GM19193 (cell line): Measurements from ENCODE around the gene KLRF2.

Experiments used
- POLR2A ChIP-seq: IDR thresholded peaks from 4 replicates; pipeline ENCODE4 v1.6.1; 2011; ENCODE audit not compliant: insufficient read depth, insufficient read length; ENCODE audit errors: extremely low read depth

KLRF2 gene

GRCh38 chr12:9919443-9919842, 38.2 kb downstream of the KLRF2 start:
- no peak for TF ChIP-seq POLR2A

- no peak for TF ChIP-seq POLR2A
Measured at GRCh38 chr12:9920451-9920850, 39.2 kb downstream of the KLRF2 start.

- no peak for TF ChIP-seq POLR2A
Measured at GRCh38 chr12:9922429-9922828, 41.1 kb downstream of the KLRF2 start.

- no peak for TF ChIP-seq POLR2A
Measured at GRCh38 chr12:9925705-9926393, 44.6 kb downstream of the KLRF2 start.

- no peak for TF ChIP-seq POLR2A
Measured at GRCh38 chr12:9926876-9927275, 45.6 kb downstream of the KLRF2 start.

GRCh38 chr12:9928607-9929006, 47.3 kb downstream of the KLRF2 start:
- no peak for TF ChIP-seq POLR2A

- TF ChIP-seq POLR2A, result no peak
Measured at GRCh38 chr12:9931245-9931644, 50.0 kb downstream of the KLRF2 start.

GRCh38 chr12:9932270-9932669, 51.0 kb downstream of the KLRF2 start, which contains the start of gene CLEC2A:
TSS of gene CLEC2A (minus strand) at chr12:9932370. CDS start at chr12:9932329, 41 bp downstream.
- no peak for TF ChIP-seq POLR2A

- no peak for TF ChIP-seq POLR2A
Measured at GRCh38 chr12:9933958-9934357, 52.7 kb downstream of the KLRF2 start.

GRCh38 chr12:9935026-9935425, 53.7 kb downstream of the KLRF2 start:
- no peak for TF ChIP-seq POLR2A

- no peak for TF ChIP-seq POLR2A
Measured at GRCh38 chr12:9936591-9936990, 55.3 kb downstream of the KLRF2 start.

GRCh38 chr12:9940375-9940774, 59.1 kb downstream of the KLRF2 start:
- TF ChIP-seq POLR2A, result no peak

- TF ChIP-seq POLR2A, result no peak
Measured at GRCh38 chr12:9941838-9942237, 60.5 kb downstream of the KLRF2 start.

GRCh38 chr12:9943240-9943639, 62.0 kb downstream of the KLRF2 start:
- TF ChIP-seq POLR2A, result no peak

- TF ChIP-seq POLR2A, result no peak
Measured at GRCh38 chr12:9944391-9944790, 63.1 kb downstream of the KLRF2 start.
